GM18502 (cell line): Measurements from ENCODE around the gene LTBP4.
"Not testable (repeated sequence)": the region's sequence is repeated elsewhere in the genome, so short reads cannot be mapped to it uniquely, and the experiment has no call there.

Experiments used
- ATAC-seq: cut with Tn5 transposase; IDR thresholded peaks from one replicate; pipeline ENCODE4 v1.9.1; 2021; ENCODE audit warnings: mild to moderate bottlenecking; ENCODE audit not compliant: unreplicated experiment, poor library complexity

Gene LTBP4

GRCh38 chr19:40571831-40572495 is 29.2 kb upstream of the LTBP4 start:
- ATAC-seq = no peak

GRCh38 chr19:40575326-40575725 is 25.8 kb upstream of the LTBP4 start:
- no peak for ATAC-seq

DNA sequence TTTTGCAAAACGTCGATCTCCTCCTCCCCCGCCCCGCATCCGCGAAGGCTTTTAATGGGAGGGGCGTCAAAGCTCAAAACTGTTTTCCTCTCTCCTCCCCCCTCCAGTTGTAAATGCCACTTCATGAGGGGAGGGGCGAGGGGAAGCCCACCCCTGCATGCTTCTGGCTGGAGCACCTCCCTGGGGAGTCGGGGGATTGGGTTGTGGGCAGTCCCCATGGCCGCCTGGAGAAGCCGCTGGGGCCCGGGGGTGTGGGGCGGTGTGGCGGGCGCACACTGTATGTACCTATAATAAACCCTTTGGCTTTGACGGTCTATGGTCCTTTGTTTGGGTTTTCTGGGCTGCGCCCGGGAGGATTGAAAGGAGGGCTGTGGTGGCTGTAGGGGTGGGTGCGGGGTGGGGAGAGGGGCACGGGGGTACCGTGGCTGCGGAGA is 25.0 kb upstream of the LTBP4 start:
- peak; percentile 14 for ATAC-seq

- ATAC-seq = peak; percentile 89
These were observed 24.4 kb upstream of the LTBP4 start, which contains the start of gene SHKBP1 for GRCh38 chr19:40576585-40577451. TSS of gene SHKBP1 (plus strand) at chr19:40576873. CDS start at chr19:40576900, 27 bp downstream.

DNA sequence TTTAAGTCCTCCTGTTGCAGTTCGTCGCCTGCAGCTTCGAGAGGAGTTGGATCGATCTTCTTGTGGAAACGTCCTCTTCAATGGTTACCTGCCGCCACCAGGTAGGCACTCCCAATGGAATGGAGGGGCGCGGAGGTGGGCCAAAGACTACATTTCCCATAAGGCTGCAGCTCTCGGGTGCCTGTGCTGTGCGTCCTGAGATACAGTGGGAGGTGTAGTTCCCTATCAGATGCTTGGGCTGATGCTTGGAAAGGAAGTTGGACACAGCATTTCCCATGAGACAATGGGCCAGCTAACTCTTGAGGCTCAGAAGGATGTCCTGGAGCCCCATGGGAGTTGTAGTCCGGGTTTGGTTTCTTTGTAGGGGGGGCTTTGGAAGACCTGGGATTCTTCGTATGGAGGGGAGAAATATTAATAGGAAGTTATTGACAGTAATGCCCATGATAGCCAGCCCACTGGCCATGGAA is 22.7 kb upstream of the LTBP4 start:
- no peak for ATAC-seq

DNA sequence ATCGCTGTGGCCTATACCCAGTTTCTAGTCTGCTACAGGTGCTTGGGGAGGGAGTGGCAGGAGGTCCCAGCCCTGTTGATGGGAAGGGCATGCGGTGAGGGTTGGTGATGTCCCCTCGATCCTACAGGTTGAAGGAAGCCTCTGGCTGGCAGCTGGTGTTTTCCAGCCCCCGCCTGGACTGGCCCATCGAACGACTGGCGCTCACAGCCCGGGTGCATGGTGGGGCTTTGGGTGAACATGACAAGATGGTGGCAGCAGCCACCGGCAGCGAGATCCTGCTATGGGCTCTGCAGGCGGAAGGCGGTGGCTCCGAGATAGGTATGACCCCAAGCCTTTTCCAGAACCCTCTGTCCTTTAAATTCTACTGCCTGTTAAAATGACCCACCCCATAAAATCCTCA is 20.6 kb upstream of the LTBP4 start:
- ATAC-seq = no peak

DNA sequence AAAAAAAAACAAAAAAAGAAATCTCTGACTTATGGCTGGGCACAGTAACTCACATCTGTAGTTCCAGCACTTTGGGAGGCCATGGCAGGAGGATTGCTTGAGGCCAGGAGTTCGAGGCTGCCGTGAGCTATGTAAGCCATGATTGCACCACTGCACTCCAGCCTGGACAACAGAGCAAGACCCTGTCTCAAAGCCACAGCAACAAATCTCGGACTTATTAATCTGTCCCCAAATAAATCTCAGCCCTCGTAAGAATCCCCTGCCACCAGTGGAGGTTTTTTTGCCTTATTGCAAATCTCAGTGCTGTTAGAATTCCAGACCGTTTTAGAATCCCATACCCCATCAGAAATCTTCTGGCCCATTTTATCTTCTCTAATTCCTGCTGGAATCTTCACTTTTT is 19.6 kb upstream of the LTBP4 start:
- no peak for ATAC-seq

DNA sequence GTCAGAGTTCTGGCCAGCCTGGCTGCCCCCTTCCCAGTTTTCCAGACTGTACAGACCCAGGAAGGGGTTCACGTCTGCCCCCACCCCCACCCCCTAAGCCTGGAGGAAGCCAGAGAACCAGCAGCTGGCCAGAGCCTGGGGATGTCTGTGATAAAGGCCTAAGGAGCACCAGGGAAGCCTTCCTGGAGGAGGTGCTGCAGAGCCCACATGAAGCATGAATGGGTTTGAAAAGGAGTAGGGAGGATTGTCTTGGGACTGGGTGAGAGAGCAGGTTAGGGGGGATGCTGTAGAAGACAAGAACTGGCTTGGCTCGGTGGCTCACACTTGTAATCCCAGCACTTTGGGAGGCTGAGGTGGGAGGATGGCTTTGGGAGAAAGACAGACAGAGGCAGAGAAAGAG is 18.7 kb upstream of the LTBP4 start:
- ATAC-seq = no peak

GRCh38 chr19:40583283-40583682 is 17.9 kb upstream of the LTBP4 start:
- ATAC-seq = no peak

GRCh38 chr19:40584007-40584406 is 17.2 kb upstream of the LTBP4 start:
- ATAC-seq = no peak

DNA sequence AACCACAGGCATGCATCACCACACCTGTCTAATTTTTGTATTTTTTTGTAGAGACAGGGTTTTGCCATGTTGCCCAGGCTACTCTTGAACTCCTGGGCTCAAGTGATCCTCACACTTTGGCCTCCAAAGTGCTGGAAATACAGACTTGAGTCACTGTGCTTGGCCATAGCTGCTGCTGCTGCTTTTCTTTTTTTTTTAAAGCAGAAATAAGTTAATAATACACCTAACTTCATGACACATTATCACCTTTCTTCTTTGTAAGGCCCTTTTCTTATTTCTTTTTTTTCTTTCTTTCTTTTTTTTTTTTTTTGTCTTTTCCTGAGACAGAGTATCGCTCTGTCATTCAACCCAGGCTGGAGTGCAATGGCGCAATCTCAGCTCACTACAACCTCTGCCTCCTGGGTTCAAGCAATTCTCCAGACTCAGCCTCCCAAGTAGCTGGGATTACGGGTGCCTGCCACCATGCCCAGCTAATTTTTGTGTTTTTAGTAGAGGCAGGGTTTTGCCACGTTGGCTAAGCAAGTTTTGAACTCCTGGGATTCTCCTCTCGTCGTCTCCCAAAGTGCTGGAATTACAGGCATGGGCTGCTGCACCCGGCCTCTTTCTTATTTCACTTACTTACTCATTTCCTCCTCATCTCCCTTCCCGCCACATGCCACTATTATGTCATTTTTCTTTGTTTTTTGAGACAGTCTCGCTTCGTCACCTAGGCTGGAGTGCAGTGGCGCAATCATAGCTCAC is 15.8 kb upstream of the LTBP4 start:
- ATAC-seq = no peak

- ATAC-seq = no peak
These were observed 15.2 kb upstream of the LTBP4 start for GRCh38 chr19:40585982-40586422.

DNA sequence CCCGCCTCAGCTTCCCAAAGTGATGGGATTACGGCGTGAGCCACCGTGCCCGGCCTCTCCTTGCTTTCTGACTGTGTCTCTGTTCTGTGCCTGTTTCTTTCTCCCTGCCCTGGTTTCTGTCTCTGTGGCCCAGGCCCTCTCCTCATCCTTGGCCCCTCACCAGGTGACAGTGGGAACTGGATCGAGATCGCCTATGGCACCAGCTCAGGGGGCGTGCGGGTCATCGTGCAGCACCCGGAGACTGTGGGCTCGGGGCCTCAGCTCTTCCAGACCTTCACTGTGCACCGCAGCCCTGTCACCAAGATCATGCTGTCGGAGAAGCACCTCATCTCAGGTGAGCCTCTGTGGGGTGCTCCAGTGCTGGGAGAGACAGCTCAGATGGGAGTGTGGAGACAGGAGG is 14.6 kb upstream of the LTBP4 start:
- ATAC-seq = no peak

DNA sequence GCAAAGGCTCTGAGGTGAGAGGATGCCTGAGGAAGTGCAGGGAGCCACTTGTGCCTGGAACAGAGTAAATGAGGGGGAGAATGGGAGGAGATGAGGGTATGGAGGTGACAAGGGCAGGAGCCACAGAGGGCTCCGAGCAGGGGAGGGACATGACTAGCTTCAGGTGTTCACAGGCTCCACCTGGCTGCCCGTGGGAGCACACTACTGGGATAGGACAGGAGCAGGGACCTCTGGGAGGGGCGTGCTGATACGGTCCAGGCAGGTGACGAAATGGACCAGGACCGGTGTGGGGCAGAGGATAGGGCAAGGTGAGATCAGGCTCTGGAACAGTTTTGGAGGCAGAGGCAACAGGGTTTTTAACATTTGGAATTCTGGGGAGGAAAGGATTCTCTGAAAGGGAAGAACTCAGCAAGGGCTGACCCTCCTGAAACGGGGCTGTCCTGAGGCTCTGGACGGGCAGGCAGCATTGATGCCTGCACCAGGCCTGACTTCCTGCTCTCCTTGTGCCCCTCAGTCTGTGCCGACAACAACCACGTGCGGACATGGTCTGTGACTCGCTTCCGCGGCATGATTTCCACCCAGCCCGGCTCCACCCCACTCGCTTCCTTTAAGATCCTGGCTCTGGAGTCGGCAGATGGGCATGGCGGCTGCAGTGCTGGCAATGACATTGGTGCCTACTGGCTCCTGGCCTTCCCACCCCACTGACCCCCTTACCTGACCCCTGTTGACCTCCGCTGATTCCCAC is 12.9 kb upstream of the LTBP4 start:
- no peak for ATAC-seq

DNA sequence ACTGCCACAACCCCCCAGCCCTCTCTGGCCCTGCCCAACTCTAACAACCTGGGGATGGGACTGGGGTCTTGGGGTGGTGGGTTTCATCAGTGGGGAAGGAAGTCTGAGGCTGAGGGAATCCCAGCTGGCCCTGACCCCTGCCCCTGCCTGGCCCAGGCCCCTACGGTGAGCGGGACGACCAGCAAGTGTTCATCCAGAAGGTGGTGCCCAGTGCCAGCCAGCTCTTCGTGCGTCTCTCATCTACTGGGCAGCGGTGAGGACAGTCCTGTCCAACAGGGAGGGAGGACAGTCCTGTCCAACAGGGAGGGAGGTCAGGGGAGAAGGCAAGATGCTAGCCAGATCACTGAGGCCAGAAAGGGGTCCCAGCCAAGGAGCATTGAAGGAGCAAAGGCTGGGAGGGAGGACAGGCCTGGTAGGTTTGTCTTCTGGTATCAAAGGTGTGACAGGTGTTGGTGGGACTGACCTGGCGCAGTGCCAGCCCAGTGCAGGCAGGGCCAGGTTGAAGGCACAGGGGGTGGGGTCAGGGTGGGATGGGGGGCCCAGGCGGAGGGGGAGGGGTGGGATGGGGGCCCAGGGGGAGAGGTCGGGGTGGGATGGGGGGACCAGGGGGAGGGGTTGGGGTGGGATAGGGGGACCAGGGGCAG is 12.1 kb upstream of the LTBP4 start:
- ATAC-seq = no peak

DNA sequence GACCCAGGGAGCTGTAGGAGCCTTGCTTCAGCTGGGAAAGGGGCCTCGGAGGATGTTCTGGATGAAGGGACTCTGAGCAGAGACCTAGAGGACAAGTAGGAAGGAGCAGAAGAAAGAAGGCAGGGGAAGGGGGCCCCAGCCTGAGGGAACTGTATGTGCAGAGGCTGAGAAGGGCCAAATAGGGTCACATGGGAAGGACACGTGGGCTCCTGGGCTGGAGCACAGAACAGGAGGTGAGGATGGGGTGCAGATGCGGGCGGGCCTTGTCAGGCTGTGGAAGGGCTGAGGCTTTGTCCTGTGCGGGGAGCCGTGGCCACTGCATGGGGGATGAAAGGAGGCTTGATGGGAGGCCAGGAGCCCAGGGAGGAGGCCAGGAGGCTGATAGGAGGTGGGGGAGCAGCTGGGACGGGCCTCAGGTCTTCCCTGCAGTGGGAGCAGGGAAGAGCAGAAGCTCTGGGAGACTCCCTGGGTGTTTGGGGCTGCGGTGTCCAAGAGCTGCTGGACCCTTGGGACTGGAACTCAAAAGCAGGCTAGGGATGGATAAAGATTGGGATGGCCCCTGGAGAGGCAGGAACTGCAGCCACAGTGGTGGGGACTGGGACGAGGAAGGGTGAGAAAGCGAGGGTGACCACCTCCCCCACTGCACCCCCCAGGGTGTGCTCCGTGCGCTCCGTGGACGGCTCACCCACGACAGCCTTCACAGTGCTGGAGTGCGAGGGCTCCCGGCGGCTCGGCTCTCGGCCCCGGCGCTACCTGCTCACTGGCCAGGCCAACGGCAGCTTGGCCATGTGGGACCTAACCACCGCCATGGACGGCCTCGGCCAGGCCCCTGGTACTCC is 11.4 kb upstream of the LTBP4 start:
- no peak for ATAC-seq

DNA sequence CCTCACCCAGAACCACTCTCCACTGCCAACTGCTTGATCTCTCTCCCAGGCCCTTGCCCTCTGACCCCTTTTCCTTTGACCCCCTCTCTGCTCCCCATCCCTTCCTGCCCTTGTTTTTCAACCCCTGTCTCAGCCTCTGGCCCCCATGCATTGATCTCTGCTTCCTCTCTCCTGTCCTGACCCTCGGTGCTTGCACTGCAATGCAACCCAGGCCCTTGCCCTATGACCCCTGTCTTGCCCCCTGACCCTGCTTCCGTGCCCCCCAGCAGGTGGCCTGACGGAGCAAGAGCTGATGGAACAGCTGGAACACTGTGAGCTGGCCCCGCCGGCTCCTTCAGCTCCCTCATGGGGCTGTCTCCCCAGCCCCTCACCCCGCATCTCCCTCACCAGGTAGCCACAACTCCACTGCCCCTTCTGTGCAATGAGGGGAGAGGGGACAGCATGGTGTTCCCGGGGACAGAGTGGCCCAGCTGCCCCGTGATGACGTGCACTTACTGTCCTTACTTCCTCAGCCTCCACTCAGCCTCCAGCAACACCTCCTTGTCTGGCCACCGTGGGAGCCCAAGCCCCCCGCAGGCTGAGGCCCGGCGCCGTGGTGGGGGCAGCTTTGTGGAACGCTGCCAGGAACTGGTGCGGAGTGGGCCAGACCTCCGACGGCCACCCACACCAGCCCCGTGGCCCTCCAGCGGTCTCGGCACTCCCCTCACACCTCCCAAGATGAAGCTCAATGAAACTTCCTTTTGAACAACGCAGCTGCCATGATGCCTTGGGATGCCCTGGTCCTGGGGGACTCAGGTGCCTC is 10.5 kb upstream of the LTBP4 start:
- ATAC-seq = no peak

DNA sequence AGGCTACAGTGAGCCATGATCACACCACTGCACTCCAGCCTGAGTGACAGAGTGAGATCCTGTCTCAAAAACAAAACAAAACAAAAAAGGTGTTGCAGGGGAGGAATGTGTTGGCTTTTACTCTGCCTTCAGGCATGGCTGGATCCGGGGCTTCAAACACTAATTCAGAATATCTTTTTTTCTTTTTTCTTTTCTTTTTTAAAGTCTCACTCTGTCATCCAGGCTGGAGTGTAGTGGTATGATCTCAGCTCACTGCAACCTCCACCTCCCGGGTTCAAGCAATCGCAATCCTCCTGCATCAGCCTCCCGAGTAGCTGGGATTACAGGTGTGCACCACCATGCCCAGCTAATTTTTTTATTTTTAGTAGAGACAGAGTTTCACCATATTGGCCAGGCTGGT is 9.4 kb upstream of the LTBP4 start:
- ATAC-seq = not testable (repeated sequence)
